IPS DF 19.7 (cell line): Measurements from ENCODE around the gene THUMPD2.
"Not testable (repeated sequence)": the region's sequence is repeated elsewhere in the genome, so short reads cannot be mapped to it uniquely, and the experiment has no call there.

Experiments
- DNase-seq: peaks from one replicate; pipeline ENCODE4 v3.0.0-alpha.2; 2013; ENCODE audit warnings: low read depth, low spot score

THUMPD2 gene

GRCh38 chr2:39755466-39755865, 23.6 kb downstream of the THUMPD2 start:
- DNase-seq: no peak

DNA sequence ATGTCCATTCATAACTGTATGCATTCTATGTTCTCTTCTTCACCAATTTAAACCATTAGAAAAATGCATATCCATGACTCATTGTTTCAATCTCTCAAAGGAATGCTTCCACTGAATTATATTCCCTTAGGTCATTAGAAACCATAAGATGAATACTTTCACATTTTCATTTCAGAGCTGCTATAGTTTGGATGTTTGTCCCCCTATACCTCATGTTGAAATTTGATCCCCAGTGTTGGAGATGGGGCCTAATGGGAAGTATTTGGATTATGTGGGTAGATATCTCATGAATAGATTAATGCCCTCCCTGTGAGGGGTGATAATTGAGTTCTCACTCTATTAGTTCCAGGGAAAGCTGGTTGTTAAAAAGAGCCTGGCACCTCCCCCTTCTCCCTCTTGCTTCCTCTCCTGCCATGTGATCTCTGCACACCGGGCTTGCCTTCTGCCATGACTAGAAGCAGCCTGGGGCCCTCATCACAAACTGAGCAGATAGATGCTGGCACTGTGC, 35.7 kb downstream of the THUMPD2 start:
- DNase-seq: no peak

GRCh38 chr2:39741871-39742270, 37.2 kb downstream of the THUMPD2 start:
- DNase-seq: no peak

GRCh38 chr2:39739386-39739785, 39.7 kb downstream of the THUMPD2 start:
- no peak for DNase-seq

- no peak for DNase-seq
Measured at GRCh38 chr2:39738936-39739335, 40.1 kb downstream of the THUMPD2 start.

GRCh38 chr2:39737661-39738060, 41.4 kb downstream of the THUMPD2 start:
- DNase-seq: no peak

- no peak for DNase-seq
Measured at GRCh38 chr2:39736640-39737039, 42.4 kb downstream of the THUMPD2 start.

GRCh38 chr2:39735648-39736047, 43.4 kb downstream of the THUMPD2 start:
- no peak for DNase-seq

GRCh38 chr2:39734445-39734844, 44.6 kb downstream of the THUMPD2 start:
- DNase-seq: no peak

- no peak for DNase-seq
Measured at GRCh38 chr2:39733070-39733674, 45.9 kb downstream of the THUMPD2 start.

DNA sequence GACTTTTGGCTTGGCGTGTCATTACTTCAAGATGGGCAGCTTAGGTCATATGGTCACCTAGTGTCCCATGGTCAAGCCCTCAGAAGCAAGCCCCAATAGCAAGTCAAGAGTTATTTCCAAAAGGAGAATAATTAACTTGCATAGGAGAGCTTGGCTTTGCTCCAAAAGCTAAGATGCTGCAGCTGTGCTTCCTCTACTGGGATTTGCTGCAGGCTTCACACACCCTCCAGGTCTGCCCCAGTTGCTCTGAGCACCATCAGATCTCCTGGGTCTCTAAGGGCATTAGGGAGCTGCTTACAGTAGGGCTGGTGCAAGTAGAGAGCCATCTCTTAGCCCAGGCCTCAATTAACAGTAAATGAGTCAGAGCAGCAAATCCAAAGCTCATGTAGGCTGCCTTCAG, 46.6 kb downstream of the THUMPD2 start:
- DNase-seq: no peak

DNA sequence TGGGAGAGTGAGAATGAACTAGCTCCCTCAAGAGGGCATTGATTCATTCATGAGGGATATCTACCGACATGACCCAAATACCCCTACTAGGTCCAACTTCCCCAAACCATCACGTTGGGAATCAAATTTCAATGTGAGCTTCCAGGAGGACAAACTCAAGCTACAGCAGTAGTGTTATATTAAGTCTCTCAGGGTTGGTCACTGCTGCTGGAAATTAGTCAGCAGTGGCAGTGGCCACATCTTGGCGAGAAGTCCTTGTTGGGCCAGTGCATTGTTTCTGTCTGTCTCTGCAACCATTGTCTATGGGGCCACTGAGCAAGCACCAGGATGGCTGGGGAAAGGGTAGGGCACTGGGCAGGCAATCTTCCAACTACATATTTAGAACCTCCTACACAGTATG, 47.5 kb downstream of the THUMPD2 start:
- no peak for DNase-seq

GRCh38 chr2:39730685-39731302, 48.3 kb downstream of the THUMPD2 start:
- DNase-seq: no peak

DNA sequence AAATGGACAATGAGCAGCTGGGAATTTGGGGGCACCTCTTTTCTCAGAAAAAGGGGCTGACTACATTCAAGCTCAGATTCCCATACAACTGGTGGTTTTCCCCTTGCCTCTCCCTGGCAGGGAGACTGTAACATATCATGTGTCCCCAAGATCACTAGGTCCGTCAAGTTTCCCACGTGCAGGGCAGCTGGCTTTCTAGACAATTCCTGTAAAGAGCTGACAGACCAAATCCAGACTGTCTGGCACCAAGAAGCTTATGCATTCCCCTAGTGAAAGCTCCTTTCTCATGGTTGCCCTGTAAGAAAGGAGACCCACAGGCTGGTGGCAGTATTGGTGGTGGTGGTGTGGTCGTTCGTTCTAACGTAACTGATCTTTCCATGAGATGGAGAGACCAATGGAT, 48.8 kb downstream of the THUMPD2 start:
- no peak for DNase-seq

GRCh38 chr2:39728941-39729351, 50.1 kb downstream of the THUMPD2 start:
- DNase-seq: no peak

DNA sequence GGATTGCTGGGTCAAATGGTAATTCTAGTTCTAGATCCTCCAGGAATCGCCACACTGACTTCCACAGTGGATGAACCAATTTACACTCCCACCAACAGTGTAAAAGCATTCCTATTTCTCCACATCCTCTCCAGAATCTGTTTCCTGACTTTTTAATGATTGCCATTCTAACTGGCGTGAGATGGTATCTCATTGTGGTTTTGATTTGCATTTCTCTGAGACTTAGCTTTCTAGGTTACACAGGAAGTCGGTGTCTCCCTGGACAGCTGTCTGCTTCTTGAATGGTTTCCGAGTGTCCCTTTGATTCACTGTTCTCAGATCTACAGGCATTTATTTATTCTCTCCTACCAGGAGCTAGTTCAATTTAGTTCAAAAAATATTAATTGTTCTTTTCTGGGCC, 51.0 kb downstream of the THUMPD2 start:
- DNase-seq: not testable (repeated sequence)

DNA sequence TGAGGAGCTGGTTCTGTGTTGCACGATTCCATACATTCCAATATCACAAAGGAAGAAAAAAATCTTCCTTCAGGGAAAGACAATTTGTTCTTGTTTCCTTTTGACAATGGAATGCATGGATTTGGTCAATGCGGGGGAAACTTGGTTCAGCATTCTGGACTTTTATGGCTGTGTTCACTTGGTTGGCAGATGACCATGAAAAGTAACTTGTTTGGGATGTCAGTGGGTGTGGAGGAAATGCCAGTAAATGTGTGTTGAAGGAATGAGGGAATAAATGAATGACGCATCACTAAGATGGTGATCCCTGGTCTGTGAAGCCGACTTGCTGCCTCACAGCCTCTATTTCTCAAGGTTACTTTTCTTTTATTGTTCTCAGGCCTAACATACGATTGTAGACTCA, 53.7 kb downstream of the THUMPD2 start:
- no peak for DNase-seq

GRCh38 chr2:39724828-39725144, 54.3 kb downstream of the THUMPD2 start:
- DNase-seq: no peak

DNA sequence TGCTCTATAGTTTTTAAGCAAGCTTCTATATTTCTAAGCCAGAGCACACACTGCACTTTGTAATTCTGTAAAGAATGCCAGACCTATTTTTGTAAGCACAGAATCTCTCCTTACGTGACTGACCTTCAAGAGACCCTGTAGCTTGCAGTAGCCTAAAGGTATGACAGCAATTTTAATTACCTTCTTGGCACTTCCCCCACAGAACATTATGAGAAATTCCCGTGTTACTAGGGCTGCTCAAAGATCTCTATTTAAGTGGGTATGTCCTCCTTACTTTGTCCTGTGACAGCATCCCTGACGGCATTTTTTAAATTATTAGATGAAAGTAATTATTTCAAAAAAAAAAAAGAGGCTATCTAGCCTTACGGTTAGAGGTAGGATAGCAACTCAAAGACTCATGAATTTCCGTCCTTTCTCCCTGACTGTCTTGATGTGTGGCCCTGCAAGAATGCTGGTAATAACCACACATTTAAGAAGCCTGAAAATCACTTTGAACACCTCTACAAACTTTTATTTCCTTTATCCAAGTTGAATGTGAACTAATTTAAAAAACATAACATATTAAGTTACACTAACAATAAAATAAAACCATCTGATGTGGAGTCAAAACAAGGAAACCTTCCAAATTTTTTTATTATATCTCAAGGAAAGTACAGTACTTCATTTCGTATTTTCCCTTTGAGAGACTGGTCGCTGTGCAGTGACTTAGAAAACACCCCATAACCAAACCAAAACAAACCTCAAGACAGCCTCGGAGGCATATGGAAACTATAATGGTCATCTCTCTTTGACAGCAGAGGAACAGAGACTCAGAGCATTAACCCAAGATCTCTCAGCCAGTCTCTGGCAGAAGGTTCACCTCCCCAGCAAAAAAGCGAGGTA, 54.9 kb downstream of the THUMPD2 start:
- no peak for DNase-seq

DNA sequence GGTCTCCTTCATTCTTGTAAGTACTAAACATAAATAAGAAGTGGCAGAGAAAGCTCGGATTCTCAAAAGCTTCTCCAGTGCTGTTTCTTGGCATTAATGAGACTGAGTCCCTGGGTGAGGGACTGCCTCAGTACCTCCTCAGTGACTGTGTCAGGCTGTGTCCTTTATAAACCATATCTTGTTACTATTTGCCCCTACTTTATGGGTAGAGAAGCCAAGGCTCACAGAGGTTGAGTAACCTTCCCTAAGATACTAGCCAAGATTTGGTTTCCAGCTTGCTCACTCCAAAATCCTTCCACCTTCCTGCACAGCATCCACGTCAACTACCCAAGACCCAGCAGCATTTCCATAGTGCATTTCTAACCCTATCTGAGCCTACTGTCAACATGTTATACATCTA, 55.6 kb downstream of the THUMPD2 start:
- no peak for DNase-seq

- no peak for DNase-seq
Measured at GRCh38 chr2:39720970-39721369, 58.1 kb downstream of the THUMPD2 start.

- DNase-seq: no peak
Measured at GRCh38 chr2:39719317-39719716, 59.7 kb downstream of the THUMPD2 start.

DNA sequence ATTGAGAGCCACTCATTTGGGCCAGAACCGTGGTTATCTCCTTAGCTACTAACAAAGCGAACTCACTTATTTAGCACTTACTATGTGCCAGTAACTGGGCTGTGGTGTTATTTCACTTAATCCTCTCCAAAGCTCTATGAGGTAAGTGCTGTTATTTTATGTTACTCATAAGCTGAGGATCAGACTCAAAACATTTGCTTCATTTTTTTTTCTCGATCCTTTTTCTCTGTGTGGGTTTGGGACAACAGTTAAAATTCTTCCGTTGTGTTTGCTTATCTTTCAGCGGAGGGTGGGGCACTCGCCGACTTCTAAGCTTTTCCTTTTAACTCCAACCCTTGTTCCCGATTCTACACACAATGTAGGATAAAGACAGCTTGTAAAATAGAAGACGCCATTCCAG, 60.6 kb downstream of the THUMPD2 start:
- no peak for DNase-seq
